ENCODE measurements around the gene MAPK10. TPM values are rescaled to one million over a fixed set of nuclear protein-coding genes. Genes with fewer than 3 reads are reported as not detected.

Gene MAPK10
- total RNA-seq, 2 experiments from 2014 or later: 32.0 TPM; not detected in 1

GRCh38 chr4:86315579-86315978, 44.3 kb downstream of the MAPK10 start:
- Histone ChIP-seq H3K4me1 (ENCODE audit: insufficient read depth, low read length, poor library complexity, severe bottlenecking) (no peaks in the 10 kb centered on the region), H3K27ac (ENCODE audit: low read depth, low read length, poor library complexity, severe bottlenecking) (no peak overlapping the region), H3K36me3 (ENCODE audit: insufficient read depth, low read length) (no peaks in the 10 kb centered on the region), H3K79me2 (ENCODE audit: insufficient read depth, low read depth, low read length) (no peaks in the 10 kb centered on the region), H4K20me1 (ENCODE audit: insufficient read depth, low read length) (no peaks in the 10 kb centered on the region), H3K9me3 (ENCODE audit: low read length) (no peaks in the 10 kb centered on the region), H3K4me2 (ENCODE audit: low read length) (no peak overlapping the region), H3K9me2 (ENCODE audit: insufficient read depth, low read length) (no peaks in the 10 kb centered on the region), H2AFZ (ENCODE audit: low read length) (no peak overlapping the region), H3K4me3 (ENCODE audit: low read depth, low read length, poor library complexity, severe bottlenecking) (no peak overlapping the region)
- DNase-seq (ENCODE audit: low spot score): no peak
- CTCF ChIA-PET (ENCODE audit: unreplicated experiment): no interaction called here
- no TSS peak for BruUV-seq (replicated peaks)
- POLR2A ChIA-PET: no interaction called here
- TF ChIP-seq CTCF (conservative IDR thresholded peaks at IDR 0.05; ENCODE audit: low read length) (no peak), EZH2phosphoT487 (IDR thresholded peaks at IDR 0.05; ENCODE audit: borderline replicate concordance, low read depth, low read length) (no peak)
- intact Hi-C loops (cut with micrococcal nuclease; ENCODE audit: unreplicated experiment): no loop called here

GRCh38 chr4:86313656-86314055, 46.2 kb downstream of the MAPK10 start:
- H3K9me3 ChIP-seq (ENCODE audit: low read length): no peaks in the 10 kb centered on the region
- TF ChIP-seq EZH2phosphoT487 (IDR thresholded peaks at IDR 0.05; ENCODE audit: borderline replicate concordance, low read depth, low read length) (no peak), CTCF (conservative IDR thresholded peaks at IDR 0.05; ENCODE audit: low read length) (no peak)
- H3K4me1 ChIP-seq (ENCODE audit: insufficient read depth, low read length, poor library complexity, severe bottlenecking): no peaks in the 10 kb centered on the region
- no peak overlapping the region for H2AFZ ChIP-seq (ENCODE audit: low read length)
- ChIA-PET CTCF (ENCODE audit: unreplicated experiment) (no interaction called here), POLR2A (interaction anchor here (0.6 to 0.7 kb wide), 2 partner anchors 31 to 36 kb away, joined by 3 read pairs; no protein-coding TSS in a partner anchor)
- no peaks in the 10 kb centered on the region for H3K36me3 ChIP-seq (ENCODE audit: insufficient read depth, low read length)
- no peak for DNase-seq (ENCODE audit: low spot score)
- no peaks in the 10 kb centered on the region for H3K79me2 ChIP-seq (ENCODE audit: insufficient read depth, low read depth, low read length)
- H3K27ac ChIP-seq (ENCODE audit: low read depth, low read length, poor library complexity, severe bottlenecking): no peak overlapping the region
- H3K9me2 ChIP-seq (ENCODE audit: insufficient read depth, low read length): no peaks in the 10 kb centered on the region
- no TSS peak for BruUV-seq (replicated peaks)
- intact Hi-C loops (cut with micrococcal nuclease; ENCODE audit: unreplicated experiment): no loop called here
- H3K4me2 ChIP-seq (ENCODE audit: low read length): no peak overlapping the region
- no peak overlapping the region for H3K4me3 ChIP-seq (ENCODE audit: low read depth, low read length, poor library complexity, severe bottlenecking)
- no peaks in the 10 kb centered on the region for H4K20me1 ChIP-seq (ENCODE audit: insufficient read depth, low read length)

GRCh38 chr4:86307432-86307831, 52.4 kb downstream of the MAPK10 start:
- Histone ChIP-seq H3K79me2 (ENCODE audit: insufficient read depth, low read depth, low read length) (no peaks in the 10 kb centered on the region), H3K36me3 (ENCODE audit: insufficient read depth, low read length) (no peaks in the 10 kb centered on the region), H3K4me2 (ENCODE audit: low read length) (no peak overlapping the region), H3K9me3 (ENCODE audit: low read length) (no peaks in the 10 kb centered on the region), H3K4me3 (ENCODE audit: low read depth, low read length, poor library complexity, severe bottlenecking) (no peak overlapping the region), H4K20me1 (ENCODE audit: insufficient read depth, low read length) (no peaks in the 10 kb centered on the region), H3K27ac (ENCODE audit: low read depth, low read length, poor library complexity, severe bottlenecking) (no peak overlapping the region), H3K4me1 (ENCODE audit: insufficient read depth, low read length, poor library complexity, severe bottlenecking) (no peaks in the 10 kb centered on the region), H3K9me2 (ENCODE audit: insufficient read depth, low read length) (no peaks in the 10 kb centered on the region), H2AFZ (ENCODE audit: low read length) (no peak overlapping the region)
- ChIA-PET CTCF (ENCODE audit: unreplicated experiment) (no interaction called here), POLR2A (interaction anchor here (0.7 to 1.8 kb wide), 7 partner anchors 9 to 667 kb away, joined by 3 to 9 read pairs (median 4); no protein-coding TSS in a partner anchor)
- TF ChIP-seq EZH2phosphoT487 (IDR thresholded peaks at IDR 0.05; ENCODE audit: borderline replicate concordance, low read depth, low read length): no peak
- TF ChIP-seq CTCF (conservative IDR thresholded peaks at IDR 0.05; ENCODE audit: low read length): no peak
- no TSS peak for BruUV-seq (replicated peaks)
- intact Hi-C loops (cut with micrococcal nuclease; ENCODE audit: unreplicated experiment): no loop called here
- DNase-seq (ENCODE audit: low spot score): no peak
